HG02870 (cell line): ENCODE results near the gene FBXO21.
"Not testable (repeated sequence)": the region's sequence is repeated elsewhere in the genome, so short reads cannot be mapped to it uniquely, and the experiment has no call there.

Experiments
- ATAC-seq: cut with Tn5 transposase; IDR thresholded peaks from one replicate; pipeline ENCODE4 v1.9.1; 2021; ENCODE audit warnings: mild to moderate bottlenecking, moderate library complexity; ENCODE audit not compliant: unreplicated experiment

Gene FBXO21

DNA sequence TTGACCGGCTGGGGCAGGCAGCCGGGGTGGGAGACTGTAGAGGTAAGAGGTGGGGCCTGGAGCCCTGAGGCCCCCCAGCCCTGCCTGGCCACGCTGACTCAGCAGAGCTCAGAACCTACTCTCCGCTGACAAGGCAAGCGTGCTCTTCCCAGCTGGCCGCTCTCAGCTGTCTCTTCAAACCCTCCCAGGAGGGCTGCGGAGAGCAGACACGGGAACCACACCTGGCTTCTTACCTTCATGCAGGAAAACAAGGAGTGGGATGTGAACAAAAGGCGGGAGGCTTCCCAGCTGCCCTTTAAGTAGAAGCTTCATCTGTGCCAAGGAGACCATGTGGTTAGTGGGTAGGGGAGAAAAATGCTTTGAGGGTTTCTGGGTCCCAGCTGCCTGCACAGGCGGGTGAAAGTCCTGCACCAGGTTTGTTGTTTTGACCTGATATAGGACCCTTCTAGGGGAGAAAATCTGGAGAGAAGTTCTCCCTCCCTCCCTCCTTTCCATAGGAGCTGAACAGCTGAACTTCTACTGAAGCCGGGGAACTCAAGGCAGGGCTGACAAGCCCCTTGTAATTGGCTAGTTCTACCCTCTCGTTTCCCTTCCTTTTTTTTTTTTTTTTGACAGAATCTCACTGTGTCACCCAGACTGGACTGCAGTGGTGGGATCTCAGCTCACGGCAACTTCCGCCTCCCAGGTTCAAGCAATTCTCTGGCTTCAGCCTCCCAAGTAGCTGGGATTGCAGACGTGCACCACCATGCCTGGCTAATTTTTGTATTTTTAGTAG is 78.3 kb downstream of the FBXO21 start:
- ATAC-seq = no peak

DNA sequence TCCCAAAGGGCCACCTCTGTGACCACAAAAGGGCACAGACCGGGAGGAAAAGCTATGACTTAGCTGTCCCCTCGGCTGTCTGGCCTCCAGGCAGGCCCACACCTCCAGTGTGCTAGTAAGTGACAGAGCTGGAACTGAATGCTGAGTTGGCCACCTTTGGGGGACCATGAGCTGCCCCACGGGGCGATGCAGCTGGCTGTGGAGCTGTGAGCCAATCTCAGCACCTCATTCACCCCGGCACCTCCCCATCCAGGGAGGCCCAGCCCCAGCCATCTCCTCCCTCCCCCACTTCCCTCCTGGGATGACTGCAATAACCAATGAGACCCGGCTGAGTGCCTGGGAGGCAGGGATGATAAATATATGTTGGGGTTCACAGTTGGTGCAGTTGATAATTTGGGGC is 78.9 kb downstream of the FBXO21 start:
- ATAC-seq = no peak

DNA sequence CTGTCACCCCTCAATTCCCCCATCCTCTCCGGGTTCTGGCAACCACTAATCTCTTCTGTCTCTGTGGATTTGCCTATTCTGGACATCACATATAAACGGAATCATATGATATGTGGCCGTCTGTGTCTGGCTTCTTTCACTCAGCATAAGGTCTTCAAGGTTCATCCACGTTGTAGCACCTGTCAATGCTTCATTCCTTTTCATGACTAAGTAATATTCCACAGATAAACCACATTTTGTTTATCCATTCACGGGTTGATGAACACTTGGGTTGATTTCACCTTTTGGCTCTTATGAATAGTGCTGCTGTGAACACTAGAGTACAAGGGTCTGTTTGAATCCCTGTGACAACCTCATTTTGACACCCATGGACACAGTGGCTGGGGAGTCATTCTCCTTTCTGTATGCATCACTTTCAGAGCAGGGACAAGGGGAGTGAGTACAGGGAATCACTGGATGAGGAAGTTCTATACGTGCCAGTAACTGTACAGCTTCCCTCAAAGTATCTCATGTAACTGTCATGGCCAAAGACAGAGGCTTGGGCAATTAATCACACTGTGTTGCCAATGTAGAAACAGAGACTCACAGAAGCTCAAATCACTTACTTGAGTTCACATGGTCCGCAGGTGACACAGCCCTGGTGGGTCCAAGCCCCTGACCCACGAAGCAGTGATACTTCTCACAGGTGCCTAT is 80.2 kb downstream of the FBXO21 start:
- no peak for ATAC-seq

DNA sequence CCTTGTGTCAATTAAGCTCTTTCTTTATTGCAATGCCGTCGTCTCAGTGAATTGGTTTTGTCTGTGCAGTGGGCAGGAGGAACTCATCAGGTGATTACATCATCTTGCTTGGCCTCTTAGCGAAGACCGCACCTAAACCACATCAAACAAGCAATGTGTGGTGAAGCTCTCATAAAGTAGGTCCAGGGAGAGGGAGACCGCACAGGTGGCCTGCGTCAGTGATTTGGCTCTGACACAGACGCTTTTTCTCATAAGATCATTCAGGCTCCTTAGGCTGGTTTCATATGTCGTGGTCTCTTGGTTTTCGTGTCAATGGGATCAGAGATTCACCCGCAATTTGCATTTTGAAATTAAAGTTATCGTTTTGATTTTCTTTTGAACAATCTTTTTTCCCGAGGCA is 84.4 kb downstream of the FBXO21 start:
- ATAC-seq = no peak

DNA sequence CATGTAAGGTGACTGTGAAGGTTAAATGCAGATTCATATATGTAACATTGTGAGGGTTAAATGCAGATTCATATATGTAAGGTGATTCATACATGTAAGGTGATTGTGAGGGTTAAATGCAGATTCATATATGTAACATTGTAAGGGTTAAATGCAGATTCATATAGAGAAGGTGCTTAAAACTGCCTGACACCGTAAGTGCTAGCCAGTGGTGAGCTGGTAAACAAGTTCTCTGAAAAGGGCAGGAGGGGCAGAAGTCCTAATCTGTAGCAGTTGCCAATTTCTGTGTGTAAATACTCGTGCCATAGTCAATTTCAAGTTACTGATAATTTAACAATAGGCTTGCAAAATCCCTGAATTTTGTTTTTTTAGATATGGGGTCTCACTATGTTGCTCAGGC is 86.3 kb downstream of the FBXO21 start:
- ATAC-seq = not testable (repeated sequence)

DNA sequence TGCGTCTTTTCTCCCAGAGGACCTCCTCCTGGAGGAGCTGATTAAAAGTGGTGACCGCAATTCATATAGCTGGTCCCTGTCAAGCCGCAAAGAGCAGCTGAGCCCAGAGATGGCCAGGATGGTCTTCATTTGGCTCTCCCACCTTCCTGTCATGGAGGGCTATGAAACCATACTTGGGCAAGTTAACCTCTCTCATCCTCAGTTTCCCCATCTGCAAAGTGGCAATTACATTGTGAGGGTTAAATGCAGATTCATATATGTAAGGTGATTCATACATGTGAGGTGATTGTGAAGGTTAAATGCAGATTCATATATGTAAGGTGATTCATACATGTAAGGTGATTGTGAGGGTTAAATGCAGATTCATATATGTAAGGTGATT is 87.5 kb downstream of the FBXO21 start:
- no peak for ATAC-seq

DNA sequence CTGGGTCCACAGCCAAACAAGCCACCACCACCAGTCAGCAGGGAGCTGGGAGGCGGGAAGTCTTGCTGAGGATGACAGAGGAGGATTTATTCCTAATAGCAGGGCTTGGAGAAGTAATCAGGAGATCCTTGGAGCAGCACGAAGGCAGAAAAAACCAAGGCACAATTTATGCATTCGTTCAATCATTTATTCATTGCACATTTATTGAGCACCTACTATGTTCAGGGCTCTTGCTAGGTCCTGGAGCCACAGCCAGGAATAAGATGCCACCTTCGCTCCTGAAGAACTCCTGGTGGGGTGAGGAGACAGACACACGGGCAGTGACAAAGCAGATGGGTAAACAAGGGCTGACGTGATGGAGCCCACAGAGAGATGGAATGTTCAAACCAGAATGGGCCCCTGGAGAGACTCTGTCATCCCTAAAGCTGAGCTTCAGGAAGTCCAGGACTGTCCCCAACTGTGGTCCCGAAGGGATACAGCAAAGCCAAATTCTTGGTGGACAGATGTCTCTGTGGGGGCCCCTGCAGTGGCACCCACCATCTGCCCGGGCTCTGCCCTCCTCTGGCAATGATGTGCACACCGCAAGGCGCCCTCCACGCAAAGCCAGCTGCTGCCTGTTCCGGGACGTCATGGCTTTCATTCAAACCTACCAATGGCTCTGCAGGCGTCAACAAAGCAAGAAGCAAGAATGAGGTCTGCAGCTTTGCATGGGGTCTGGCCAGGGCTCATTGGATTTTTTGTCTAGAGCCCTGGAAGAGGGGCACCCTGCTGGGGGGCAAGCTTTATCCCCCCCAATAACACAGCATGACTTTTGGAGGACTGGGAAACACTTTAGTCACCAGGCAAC is 88.1 kb downstream of the FBXO21 start:
- no peak for ATAC-seq

DNA sequence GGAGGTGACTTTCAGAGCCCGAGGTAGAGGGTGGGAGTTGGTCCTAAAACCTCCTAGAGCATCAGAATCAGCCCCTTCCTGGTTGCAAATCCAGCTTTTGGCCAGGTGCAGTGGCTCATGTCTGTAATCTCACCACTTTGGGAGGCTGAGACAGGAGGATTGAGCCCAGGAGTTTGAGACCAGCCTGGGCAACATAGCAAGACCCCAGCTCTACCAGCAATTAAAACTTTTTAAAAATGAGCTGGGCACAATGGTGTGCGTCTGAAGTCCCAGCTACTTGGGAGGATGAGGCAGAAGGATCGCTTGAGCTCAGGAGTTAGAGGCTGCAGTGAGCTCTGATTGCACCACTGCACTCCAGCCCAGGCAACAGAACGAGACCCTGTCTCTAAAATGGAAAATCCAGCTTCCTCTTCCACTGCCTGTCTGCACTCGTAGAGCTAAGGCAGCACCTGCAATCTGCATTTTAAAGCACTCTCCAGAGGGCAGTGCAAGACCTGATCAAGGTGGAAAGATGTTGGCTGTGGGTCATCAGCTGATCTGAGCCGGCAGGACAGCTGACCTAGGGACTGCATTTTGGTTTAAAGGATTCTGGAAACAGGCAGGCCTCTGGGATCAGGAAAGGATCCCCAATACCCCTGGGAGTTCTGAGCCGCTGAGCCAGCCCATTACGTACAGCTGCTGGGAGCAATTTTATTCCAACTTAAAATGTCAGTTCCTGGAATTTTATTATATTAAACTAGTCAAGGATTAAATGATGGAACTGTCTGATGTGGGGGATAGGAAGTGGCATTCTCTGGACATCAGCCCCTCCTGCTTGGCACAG is 89.2 kb downstream of the FBXO21 start:
- no peak for ATAC-seq

DNA sequence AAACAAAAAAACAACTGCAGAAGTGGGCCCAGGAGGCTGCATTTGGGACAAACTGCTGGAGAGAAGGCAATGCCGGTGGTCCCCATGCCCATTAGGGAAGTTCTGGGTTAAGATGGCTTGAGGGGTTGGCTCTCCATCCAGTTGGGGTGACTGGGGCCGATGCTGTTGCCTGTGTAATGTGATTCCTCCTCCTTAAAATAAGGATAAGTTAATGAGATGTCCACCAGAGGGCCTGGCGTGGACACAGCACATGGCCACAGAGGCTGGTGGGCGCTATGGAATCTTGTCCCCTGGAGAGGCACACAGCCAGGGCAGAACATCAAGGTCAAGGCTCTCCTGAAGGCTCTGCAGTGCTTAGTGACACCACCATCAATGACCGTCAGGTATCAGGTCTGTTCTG is 90.0 kb downstream of the FBXO21 start:
- no peak for ATAC-seq

DNA sequence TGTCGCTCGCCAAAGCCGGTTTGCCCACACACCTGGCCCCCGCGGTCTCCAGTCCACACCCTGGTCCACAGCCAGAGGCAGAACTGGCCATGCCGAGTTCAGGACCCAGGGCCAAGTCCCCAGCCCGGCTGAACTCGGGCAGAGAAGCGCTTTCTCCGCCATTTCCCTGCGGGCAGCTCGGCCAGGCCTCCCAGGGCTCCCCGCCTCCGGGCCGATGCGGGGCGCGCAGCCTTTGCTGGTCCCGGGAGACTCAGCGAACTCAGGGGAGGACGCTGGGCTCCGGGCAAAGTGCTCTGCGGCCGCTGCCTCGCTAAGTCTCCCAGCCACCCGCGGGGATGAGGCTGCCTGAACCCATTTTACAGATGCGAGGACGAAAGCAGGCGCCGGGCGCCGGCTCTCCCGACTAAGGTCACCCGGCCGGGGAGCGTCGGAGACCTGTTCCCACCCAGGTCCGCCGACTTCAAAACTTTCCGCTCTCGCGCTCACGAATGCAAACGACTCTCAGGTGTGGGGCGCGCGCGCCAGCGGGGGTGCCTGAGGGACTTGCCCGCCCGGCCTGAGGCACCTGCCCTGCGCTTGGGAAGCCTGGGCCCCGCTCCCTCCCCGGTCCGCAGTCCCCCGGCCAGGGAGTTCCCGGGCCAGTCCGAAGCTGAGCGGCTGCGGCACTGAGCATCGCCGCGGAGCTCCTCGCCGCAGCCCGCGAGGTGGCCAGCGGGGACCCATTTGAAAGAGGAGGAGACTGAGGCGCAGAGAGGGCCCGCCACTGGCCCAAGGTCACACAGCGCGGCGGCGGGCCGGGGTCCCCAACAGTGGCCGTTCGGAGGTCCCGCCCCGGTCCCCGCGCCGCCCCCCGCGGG is 91.7 kb downstream of the FBXO21 start:
- ATAC-seq = peak; percentile 37

DNA sequence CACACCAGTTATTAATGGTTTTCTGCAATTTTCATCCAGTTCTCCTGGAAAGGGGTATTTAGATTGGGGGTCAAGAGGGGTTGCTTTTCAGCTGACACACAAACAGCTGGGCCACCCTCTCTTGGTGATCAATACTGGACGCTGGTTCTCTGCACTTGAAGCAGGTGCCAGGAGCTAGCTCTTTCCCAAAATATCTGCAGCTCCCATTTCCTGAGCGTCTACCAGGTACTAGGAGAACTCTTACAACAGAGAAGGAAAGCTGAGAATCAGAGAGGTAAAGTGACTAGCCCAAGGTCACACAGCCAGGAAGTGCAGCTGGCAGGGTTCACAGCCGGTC is 92.3 kb downstream of the FBXO21 start:
- ATAC-seq = no peak

DNA sequence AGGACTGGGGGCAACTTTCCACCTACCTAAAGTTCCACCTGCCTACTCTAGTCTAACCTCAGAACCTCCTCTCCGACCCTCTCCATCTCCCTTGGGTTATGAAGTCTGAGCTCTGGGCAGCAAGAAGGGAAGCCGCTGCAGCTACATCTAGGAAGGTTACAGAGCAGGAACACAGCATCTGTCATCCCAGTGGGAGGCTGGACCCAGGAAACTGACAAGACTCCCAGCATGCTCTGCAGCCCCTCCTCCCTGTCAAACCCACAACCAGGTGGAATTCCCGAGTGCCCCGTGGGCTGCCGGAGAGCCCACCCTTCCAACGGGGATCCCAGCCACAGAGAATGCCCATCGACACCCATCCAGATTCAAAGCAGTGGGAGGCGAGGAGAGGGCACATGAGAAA is 93.1 kb downstream of the FBXO21 start:
- ATAC-seq = no peak

DNA sequence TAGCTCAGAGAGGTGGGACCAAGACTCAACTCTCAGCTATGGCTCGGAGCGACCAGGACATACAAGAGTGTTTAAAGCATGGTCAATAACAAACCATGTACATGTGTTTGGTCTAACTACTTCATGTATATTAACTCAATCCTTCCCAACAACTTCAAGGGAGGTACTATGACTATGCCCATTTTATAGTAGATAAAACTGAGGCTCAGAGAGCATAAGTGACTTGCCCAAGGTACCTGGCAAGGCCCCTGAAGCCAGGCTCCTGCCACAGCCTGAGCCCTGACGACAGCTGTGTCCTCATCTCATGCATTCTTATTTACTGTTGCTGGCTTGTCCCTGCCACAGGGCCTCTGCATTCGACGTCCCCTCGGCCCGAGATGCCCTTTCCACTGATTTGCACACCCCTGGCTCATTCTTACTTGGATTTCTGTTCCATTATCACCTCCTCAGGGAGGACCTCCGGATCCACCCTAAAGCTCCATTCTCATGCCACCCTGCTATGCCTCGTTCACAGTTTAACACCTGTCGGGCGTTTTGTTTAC is 93.7 kb downstream of the FBXO21 start:
- no peak for ATAC-seq

DNA sequence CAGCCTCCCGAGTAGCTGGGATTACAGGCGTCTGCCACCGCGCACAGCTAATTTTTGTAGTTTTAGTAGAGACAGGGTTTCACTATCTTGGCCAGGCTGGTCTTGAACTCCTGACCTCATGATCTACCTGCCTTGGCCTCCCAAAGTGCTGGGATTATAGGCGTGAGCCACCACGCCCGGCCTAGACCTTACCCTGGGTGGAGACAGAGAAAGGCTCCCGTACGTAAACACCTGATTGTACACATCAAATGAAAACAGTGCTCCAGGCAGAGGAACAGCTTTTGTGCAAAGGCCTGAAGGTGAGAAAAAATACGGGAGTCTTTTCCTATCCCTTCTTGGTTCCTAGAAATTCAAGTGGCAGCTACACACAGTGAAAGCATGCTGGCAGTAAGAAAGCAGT is 95.1 kb downstream of the FBXO21 start:
- not testable (repeated sequence) for ATAC-seq

DNA sequence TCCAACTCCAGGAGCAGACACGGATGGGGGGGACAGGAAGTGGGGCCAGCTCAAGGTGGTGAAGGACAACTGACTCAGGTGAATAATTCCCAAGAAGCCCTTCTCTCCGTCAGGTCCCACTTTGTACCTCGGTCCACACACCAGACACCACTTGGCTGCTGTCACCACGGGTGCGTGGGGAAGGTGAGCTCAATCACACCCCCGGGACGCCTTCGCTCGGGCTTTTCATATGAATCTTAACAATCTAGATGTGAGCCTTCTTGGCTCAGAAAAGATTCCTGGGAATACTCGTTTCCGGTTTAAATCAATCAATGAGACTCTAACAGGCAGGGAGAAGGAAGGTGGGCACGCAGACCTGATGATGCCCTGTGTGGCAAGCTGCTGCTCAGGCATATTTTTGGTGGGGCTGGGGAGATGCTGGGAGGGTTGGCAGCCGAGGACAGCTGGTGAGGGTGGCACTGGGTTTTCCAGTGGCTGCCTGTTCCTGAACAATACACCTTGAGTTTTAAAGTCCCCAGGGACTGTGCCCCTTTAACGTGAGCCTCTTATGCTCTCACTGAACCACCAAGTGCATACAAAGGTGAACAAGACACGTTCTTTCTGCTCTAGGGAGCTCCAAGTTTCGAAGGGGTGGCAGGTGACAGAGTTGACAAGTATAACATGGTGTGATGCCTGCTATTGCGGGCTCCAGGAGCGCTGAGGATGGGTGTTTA is 96.2 kb downstream of the FBXO21 start:
- no peak for ATAC-seq

DNA sequence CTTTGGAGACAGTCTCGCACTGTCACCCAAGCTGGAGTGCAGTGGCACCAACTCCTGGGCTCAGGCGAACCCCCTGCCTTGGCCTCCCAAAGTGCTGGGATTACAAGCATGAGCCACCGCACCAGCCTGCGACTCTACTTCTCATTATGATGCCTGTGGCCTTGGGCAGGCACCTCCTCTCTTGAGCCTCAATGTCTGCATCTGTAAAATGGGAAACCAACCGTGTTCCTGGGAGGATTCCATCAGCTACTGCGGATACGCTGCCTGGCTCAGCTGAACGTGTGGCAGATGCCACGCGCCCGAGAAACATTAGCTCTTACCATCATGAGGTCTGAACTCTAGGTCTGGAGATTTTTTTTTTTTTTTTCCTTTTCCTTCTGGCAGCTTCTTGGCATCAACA is 96.8 kb downstream of the FBXO21 start:
- ATAC-seq = no peak

DNA sequence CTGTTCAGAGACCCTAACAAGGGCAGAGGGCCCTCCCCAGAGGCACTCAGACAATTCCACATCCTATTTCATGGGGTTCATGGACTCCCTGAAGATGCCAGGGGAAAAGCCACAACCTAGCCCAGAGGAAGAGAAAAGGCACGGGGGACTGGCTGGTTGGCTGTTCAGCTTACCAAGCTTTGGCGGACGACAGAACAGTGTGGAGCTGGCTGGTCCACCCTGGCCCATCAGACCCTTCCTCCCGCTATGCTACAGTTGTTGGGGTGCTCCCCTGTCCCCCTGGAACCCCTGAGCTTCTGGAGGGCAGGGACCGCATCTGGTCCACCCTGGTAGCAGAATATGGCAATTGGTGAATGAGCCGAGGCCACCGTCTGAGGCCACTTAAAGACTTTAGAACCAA is 97.4 kb downstream of the FBXO21 start:
- no peak for ATAC-seq

DNA sequence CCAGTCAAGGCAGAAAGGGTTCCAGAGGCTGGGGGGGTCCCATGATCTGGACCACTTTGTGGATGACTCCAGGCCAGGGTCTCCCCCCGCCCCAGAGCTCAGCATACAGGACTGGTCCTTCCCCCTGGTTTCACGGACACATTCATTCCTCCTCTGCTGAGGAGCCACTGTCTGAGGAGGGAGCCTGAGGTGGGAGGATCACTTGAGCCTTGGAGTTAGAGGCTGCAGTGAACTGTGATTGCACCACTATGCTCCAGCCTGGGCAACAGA is 97.8 kb downstream of the FBXO21 start:
- ATAC-seq = no peak
